HG03039 (cell line): ENCODE measurements around the gene LYVE1.

Source experiments
- ATAC-seq: cut with Tn5 transposase; IDR thresholded peaks from one replicate; pipeline ENCODE4 v1.9.1; 2021; ENCODE audit warnings: mild to moderate bottlenecking, moderate library complexity; ENCODE audit not compliant: unreplicated experiment

The LYVE1 gene

GRCh38 chr11:10526974-10527918 is 41.2 kb downstream of the LYVE1 start:
- ATAC-seq = peak; percentile 73

GRCh38 chr11:10524471-10524870 is 44.0 kb downstream of the LYVE1 start:
- no peak for ATAC-seq

GRCh38 chr11:10522921-10523320 is 45.5 kb downstream of the LYVE1 start:
- ATAC-seq = no peak

GRCh38 chr11:10522276-10522675 is 46.2 kb downstream of the LYVE1 start:
- no peak for ATAC-seq

GRCh38 chr11:10520562-10520961 is 47.9 kb downstream of the LYVE1 start:
- no peak for ATAC-seq

GRCh38 chr11:10519630-10520029 is 48.8 kb downstream of the LYVE1 start:
- no peak for ATAC-seq

GRCh38 chr11:10518891-10519290 is 49.6 kb downstream of the LYVE1 start:
- ATAC-seq = no peak

- no peak for ATAC-seq
Observed at GRCh38 chr11:10518123-10518522, 50.3 kb downstream of the LYVE1 start.

- no peak for ATAC-seq
Observed at GRCh38 chr11:10515418-10515817, 53.0 kb downstream of the LYVE1 start.

- ATAC-seq = no peak
Observed at GRCh38 chr11:10514709-10515108, 53.8 kb downstream of the LYVE1 start.

GRCh38 chr11:10514202-10514601 is 54.3 kb downstream of the LYVE1 start:
- ATAC-seq = no peak

- no peak for ATAC-seq
Observed at GRCh38 chr11:10511181-10511621, 57.3 kb downstream of the LYVE1 start.
